ENCODE data around the gene GNB3.

DNA sequence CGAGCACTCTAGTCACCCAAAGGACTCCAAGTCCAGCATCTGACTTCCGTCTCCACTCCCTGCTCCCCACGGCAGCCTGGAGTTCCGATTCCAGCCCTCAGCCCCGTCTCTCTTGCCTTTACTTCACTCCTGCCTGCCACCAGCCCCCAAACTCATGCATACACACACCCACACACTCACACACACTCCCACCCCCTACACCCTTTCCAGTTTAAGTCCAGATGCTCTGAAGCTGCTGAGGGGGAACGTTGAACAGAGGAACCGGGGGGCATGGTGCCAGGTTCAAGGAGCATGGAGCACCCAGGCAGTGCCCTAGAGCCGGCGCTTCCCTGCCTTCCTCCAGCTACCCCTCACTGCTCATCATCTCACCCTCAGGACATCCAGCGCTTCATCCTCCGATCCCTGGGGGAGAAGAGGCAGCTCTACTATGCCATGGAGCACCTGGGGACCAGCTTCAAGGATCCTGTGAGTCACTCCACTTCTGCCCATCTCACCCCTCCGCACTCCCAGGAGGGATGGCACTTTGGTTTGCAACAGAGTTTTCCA is 9.2 kb upstream of the GNB3 start:
- TF ChIP-seq, protein P1, sequence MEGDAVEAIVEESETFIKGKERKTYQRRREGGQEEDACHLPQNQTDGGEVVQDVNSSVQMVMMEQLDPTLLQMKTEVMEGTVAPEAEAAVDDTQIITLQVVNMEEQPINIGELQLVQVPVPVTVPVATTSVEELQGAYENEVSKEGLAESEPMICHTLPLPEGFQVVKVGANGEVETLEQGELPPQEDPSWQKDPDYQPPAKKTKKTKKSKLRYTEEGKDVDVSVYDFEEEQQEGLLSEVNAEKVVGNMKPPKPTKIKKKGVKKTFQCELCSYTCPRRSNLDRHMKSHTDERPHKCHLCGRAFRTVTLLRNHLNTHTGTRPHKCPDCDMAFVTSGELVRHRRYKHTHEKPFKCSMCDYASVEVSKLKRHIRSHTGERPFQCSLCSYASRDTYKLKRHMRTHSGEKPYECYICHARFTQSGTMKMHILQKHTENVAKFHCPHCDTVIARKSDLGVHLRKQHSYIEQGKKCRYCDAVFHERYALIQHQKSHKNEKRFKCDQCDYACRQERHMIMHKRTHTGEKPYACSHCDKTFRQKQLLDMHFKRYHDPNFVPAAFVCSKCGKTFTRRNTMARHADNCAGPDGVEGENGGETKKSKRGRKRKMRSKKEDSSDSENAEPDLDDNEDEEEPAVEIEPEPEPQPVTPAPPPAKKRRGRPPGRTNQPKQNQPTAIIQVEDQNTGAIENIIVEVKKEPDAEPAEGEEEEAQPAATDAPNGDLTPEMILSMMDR (IDR thresholded peaks at IDR 0.05; ENCODE audit: low read length), result no peak
- no peak for TF ChIP-seq EZH2phosphoT487 (IDR thresholded peaks at IDR 0.05; ENCODE audit: low read length)
- TF ChIP-seq EZH2 (optimal IDR thresholded peaks at IDR 0.05; ENCODE audit: low read depth, low read length), result no peak
